Esophagus squamous epithelium (tissue), 5 donors: ENCODE results near the gene FERMT2. TPM values are rescaled to one million over a fixed set of nuclear protein-coding genes. Genes with fewer than 3 reads are reported as not detected.

ENCODE experiments used
- DNase-seq: peaks from one replicate; lab custom pipeline; 2025; lab: John Stamatoyannopoulos, UW
- H3K27ac ChIP-seq, 4 donors: fragments of 200-600 bp; sonication (generic); one replicate each; pipeline ENCODE4 v1.5.1; 2016 to 2019; ENCODE audit warnings: mild to moderate bottlenecking in 1 of 4
- H3K27me3 ChIP-seq, 4 donors: fragments of 200-600 bp; sonication (generic); 1 replicate in 3 of 4; 2 replicates in 1 of 4; pipeline versions ENCODE4 v1.5.1 to v1.6.0; 2017 to 2021; ENCODE audit warnings: antibody characterized with exemption in 1 of 4
- H3K36me3 ChIP-seq, 3 donors: fragments of 200-600 bp; sonication (generic); one replicate each; pipeline ENCODE4 v1.5.1; 2016 to 2019
- H3K4me1 ChIP-seq, 3 donors: fragments of 200-600 bp; sonication (generic); one replicate each; pipeline ENCODE4 v1.5.1; 2017 to 2019
- H3K4me3 ChIP-seq, 4 donors: fragments of 200-600 bp; sonication (generic); 1 replicate in 3 of 4; 2 replicates in 1 of 4; pipeline ENCODE4 v1.5.1; 2016 to 2019; ENCODE audit warnings: mild to moderate bottlenecking in 2 of 4, moderate library complexity in 1 of 4
- H3K9me3 ChIP-seq, 3 donors: fragments of 200-600 bp; sonication (generic); one replicate each; pipeline ENCODE4 v1.5.1; 2016 to 2019
- POLR2A ChIP-seq, 4 donors: fragments of 450-650 bp; IDR thresholded peaks; one replicate each; pipeline ENCODE4 v1.6.1; 2017; ENCODE audit warnings: antibody characterized with exemption in 4 of 4, mild to moderate bottlenecking in 4 of 4, moderate library complexity in 3 of 4
- whole genome bisulfite sequencing, 2 donors: methylation state at CpG; one replicate each; pipeline ENCODE4 v1.1.5; 2018; 5-methylcytosine and 5-hydroxymethylcytosine counted together
- intact Hi-C: fragments of 100-400 bp; cut with DNase I; formaldehyde crosslinking; loops from one replicate; pipeline ENCODE4 v1.15.0; 2022
- total RNA-seq, 4 donors: library from RNA; depleted of rRNA; stranded (reverse); fragments of >200 nt; gene quantifications; one replicate each; pipeline ENCODE4 v1.1.0, GENCODE V29; 2016
- TF ChIP-seq, protein P1 (sequence below), 6 experiments: fragments of 450-650 bp in 4 of 6; fragments of 200-600 bp in 2 of 6; sonication (generic) in 2 of 6; IDR thresholded peaks; one replicate each; pipeline ENCODE4 v1.5.1; 2016 to 2019; ENCODE audit warnings: antibody characterized with exemption in 6 of 6, mild to moderate bottlenecking in 4 of 6, moderate library complexity in 4 of 6
- donor health status: DM: yes; HTN: yes; CAD: no.

Gene FERMT2
- total RNA-seq, 4 donors from 2014 or later: 1.7 to 72.1 (median 14.4) TPM

DNA sequence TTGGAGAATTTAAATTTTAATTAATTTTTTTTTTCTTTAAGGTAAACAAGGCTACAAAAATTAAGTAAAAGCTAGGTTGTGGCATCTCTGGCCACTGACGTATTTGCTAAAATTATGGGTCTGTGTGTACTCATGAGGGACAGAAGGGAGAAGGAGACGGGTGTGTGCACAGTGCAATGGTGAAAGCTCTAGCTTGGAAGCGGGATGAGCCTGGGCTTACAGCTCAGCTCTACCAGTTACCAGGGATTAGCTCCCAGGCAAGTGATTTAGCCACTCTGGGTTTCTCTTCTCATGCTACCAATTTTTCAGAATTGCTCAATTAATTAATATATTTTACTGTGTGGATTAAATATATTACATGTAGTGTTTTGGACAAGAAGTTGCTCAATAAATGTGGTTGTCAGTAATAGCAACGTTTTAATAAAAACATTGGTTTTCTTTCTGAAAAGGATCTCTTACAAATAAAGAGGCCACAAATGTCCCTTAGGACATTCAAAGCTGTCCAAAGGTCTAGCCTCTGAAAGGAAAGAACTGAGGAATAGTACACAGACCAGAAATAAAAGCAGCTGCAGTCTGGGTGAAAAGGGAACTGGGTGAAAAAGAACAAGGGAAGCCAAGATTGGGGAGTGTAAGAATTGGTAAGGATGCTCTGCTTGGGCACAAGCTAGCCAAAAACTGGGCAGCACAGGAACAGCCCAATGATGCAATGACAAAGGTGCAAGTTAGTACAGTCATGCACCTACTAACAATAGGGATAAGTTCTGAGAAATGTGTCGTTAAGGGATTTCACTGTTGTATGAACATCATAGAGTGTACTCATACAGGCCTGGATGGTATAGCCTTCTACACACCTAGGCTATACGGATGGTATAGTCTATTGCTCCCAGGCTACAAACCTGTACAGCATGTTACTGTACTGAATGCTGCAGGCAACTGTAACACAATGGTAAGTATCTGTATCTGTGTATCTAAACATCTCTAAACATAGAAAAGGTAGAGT is 61.7 kb downstream of the FERMT2 start:
- TF ChIP-seq POLR2A (IDR thresholded peaks at IDR 0.05): no peak
- TF ChIP-seq, protein P1, sequence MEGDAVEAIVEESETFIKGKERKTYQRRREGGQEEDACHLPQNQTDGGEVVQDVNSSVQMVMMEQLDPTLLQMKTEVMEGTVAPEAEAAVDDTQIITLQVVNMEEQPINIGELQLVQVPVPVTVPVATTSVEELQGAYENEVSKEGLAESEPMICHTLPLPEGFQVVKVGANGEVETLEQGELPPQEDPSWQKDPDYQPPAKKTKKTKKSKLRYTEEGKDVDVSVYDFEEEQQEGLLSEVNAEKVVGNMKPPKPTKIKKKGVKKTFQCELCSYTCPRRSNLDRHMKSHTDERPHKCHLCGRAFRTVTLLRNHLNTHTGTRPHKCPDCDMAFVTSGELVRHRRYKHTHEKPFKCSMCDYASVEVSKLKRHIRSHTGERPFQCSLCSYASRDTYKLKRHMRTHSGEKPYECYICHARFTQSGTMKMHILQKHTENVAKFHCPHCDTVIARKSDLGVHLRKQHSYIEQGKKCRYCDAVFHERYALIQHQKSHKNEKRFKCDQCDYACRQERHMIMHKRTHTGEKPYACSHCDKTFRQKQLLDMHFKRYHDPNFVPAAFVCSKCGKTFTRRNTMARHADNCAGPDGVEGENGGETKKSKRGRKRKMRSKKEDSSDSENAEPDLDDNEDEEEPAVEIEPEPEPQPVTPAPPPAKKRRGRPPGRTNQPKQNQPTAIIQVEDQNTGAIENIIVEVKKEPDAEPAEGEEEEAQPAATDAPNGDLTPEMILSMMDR (IDR thresholded peaks at IDR 0.05): no peak
- DNase-seq: no peak
- H3K4me1 ChIP-seq: peaks cover 0 to 4% (median 0%) of the 10 kb centered on the region in 3 donors
- peaks cover 0 to 29% (median 0%) of the 10 kb centered on the region in 3 donors for H3K36me3 ChIP-seq
- intact Hi-C loops: no loop called here
- no peaks in the 10 kb centered on the region for H3K9me3 ChIP-seq
- no peaks in the 10 kb centered on the region for H3K27me3 ChIP-seq
- no peak overlapping the region for H3K4me3 ChIP-seq
- H3K27ac ChIP-seq: no peak overlapping the region
- 77 to 84% methylated on average over 6 of the region's 6 CpGs for WGBS, 2 donors

DNA sequence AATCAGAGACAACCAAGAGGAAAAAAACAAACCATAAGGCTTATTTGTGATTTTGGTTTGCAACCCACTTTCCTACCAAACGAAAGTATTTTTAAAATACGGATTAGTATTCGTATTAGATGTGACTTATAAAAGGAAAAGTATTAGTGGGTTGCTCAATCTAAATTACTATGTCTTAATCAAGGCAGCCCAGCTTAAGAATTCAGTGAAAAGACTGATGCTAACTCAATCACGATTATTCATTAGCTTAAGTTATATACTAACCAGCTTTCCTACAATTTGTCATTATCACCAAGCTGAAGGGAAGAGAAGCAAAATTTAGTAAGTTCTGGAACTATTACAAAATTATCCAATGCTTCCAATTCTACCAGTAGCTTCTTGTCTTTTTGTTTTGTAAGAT is 62.7 kb downstream of the FERMT2 start:
- no peak for DNase-seq
- Histone ChIP-seq H3K27ac (no peak overlapping the region), H3K4me1 (peaks cover 0 to 4% (median 0%) of the 10 kb centered on the region in 3 donors), H3K9me3 (no peaks in the 10 kb centered on the region), H3K27me3 (no peaks in the 10 kb centered on the region), H3K36me3 (peaks cover 0 to 29% (median 0%) of the 10 kb centered on the region in 3 donors), H3K4me3 (no peak overlapping the region)
- TF ChIP-seq, protein P1 (IDR thresholded peaks at IDR 0.05): no peak
- TF ChIP-seq POLR2A (IDR thresholded peaks at IDR 0.05): no peak
- intact Hi-C loops: no loop called here
- WGBS, 2 donors: 88 to 89% methylated on average over 4 of the region's 4 CpGs

DNA sequence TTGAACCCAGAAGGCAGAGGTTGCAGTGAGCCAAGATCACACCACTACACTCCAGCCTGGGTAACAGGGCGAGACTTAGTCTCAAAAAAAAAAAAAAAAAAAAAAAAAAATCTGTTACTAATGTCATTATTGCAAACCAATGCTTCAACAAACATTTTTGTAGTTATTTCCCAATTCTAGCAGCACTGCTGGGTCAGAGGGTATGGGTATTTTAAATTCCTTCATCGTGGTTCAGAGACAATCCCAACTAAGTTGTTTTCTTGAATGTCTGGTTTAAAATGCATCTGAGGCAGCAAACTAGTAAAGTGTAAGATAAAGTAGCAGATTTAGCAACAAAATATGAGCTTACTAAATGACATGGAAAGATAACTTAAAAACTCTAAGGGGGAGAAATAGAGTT is 65.6 kb downstream of the FERMT2 start:
- DNase-seq: no peak
- Histone ChIP-seq H3K9me3 (no peaks in the 10 kb centered on the region), H3K36me3 (peaks cover 0 to 9% (median 0%) of the 10 kb centered on the region in 3 donors), H3K4me1 (peaks cover 0 to 4% (median 0%) of the 10 kb centered on the region in 3 donors), H3K4me3 (no peak overlapping the region), H3K27me3 (no peaks in the 10 kb centered on the region), H3K27ac (no peak overlapping the region)
- intact Hi-C loops: no loop called here
- WGBS, 2 donors: 66 to 89% methylated on average over 2 of the region's 2 CpGs
- TF ChIP-seq POLR2A (IDR thresholded peaks at IDR 0.05): no peak
- TF ChIP-seq, protein P1 (IDR thresholded peaks at IDR 0.05): no peak

DNA sequence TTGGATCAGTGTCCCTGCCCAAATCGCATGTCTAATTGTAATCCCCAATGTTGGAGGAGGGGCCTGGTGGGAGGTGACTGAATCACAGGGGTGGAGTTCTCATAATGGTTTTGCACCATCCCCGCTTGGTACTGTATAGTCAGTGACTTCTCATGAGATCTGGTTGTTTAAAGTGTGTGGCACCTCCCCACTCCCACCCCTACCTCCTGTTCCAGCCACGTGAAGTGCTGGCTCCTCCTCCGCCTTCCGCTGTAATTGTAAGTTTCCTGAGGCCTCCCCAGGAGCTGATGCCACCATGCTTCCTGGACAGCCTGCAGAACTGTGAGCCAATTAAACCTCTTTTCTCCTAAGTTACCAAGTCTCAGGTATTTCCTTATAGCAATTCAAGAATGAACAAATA is 67.2 kb downstream of the FERMT2 start:
- no peak for DNase-seq
- H3K27me3 ChIP-seq: no peaks in the 10 kb centered on the region
- H3K4me1 ChIP-seq: peaks cover 0 to 4% (median 0%) of the 10 kb centered on the region in 3 donors
- 85 to 88% methylated on average over 5 of the region's 5 CpGs for WGBS, 2 donors
- no peak overlapping the region for H3K27ac ChIP-seq
- TF ChIP-seq POLR2A (IDR thresholded peaks at IDR 0.05): no peak
- TF ChIP-seq, protein P1 (IDR thresholded peaks at IDR 0.05): no peak
- no peak overlapping the region for H3K4me3 ChIP-seq
- intact Hi-C loops: no loop called here
- H3K9me3 ChIP-seq: no peaks in the 10 kb centered on the region
- peaks cover 0 to 9% (median 0%) of the 10 kb centered on the region in 3 donors for H3K36me3 ChIP-seq

DNA sequence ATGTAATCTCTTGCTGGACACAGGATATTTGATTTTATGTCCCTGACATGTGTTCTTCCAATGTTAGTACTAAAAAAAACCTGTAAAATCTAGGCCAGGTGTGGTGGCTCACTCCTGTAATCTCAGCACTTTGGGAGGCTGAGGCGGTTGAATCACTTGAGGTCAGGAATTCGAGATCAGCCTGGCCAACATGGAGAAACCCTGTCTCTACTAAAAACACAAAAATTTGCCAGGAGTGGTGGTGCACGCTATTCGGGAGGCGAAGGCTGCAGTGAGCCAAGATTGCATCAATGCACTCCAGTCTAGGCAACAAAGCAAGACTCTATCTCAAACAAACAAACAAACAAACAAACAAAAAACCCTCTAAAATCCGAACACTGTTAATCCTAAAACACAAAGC is 68.0 kb downstream of the FERMT2 start:
- Histone ChIP-seq H3K4me1 (peaks cover 0 to 4% (median 0%) of the 10 kb centered on the region in 3 donors), H3K9me3 (no peaks in the 10 kb centered on the region), H3K27me3 (no peaks in the 10 kb centered on the region), H3K27ac (no peak overlapping the region), H3K36me3 (peaks cover 0 to 9% (median 0%) of the 10 kb centered on the region in 3 donors), H3K4me3 (no peak overlapping the region)
- no peak for TF ChIP-seq POLR2A (IDR thresholded peaks at IDR 0.05)
- TF ChIP-seq, protein P1 (IDR thresholded peaks at IDR 0.05): no peak
- intact Hi-C loops: no loop called here
- DNase-seq: no peak
- 85 to 90% methylated on average over 6 of the region's 6 CpGs for WGBS, 2 donors
